ENCODE measurements around the gene EVX2.

- TF ChIP-seq, protein P1, sequence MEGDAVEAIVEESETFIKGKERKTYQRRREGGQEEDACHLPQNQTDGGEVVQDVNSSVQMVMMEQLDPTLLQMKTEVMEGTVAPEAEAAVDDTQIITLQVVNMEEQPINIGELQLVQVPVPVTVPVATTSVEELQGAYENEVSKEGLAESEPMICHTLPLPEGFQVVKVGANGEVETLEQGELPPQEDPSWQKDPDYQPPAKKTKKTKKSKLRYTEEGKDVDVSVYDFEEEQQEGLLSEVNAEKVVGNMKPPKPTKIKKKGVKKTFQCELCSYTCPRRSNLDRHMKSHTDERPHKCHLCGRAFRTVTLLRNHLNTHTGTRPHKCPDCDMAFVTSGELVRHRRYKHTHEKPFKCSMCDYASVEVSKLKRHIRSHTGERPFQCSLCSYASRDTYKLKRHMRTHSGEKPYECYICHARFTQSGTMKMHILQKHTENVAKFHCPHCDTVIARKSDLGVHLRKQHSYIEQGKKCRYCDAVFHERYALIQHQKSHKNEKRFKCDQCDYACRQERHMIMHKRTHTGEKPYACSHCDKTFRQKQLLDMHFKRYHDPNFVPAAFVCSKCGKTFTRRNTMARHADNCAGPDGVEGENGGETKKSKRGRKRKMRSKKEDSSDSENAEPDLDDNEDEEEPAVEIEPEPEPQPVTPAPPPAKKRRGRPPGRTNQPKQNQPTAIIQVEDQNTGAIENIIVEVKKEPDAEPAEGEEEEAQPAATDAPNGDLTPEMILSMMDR (IDR thresholded peaks at IDR 0.05; ENCODE audit: insufficient read depth, low read depth, low read length), result no peak
- TF ChIP-seq EZH2 (IDR thresholded peaks at IDR 0.05; ENCODE audit: insufficient read depth, low read length), result peak; percentile 36
Measured at GRCh38 chr2:176075481-176075880, 8.3 kb downstream of the EVX2 start.
